Stomach (tissue), 9 donors: Measurements from ENCODE around the gene ZNF79. TPM values are rescaled to one million over a fixed set of nuclear protein-coding genes. Genes with fewer than 3 reads are reported as not detected.

Experiments
- DNase-seq, 2 donors: peaks; one replicate each; pipeline versions ENCODE4 v3.0.0 to v3.0.0-alpha.2; 2013 to 2019
- H3K27ac ChIP-seq, 5 donors: fragments of 200-600 bp in 4 of 5; sonication (generic) in 4 of 5; one replicate each; pipeline ENCODE4 v1.5.1; 2013 to 2019; ENCODE audit warnings: mild to moderate bottlenecking in 1 of 5, moderate library complexity in 1 of 5
- H3K27me3 ChIP-seq, 3 donors: fragments of 200-600 bp; sonication (generic); one replicate each; pipeline ENCODE4 v1.5.1; 2017 to 2019; ENCODE audit warnings: mixed run types in 1 of 3
- H3K36me3 ChIP-seq, 4 donors: fragments of 200-600 bp; sonication (generic); 1 replicate in 3 of 4; 2 replicates in 1 of 4; pipeline ENCODE4 v1.5.1; 2016 to 2019
- H3K4me1 ChIP-seq, 4 donors: fragments of 200-600 bp; sonication (generic); one replicate each; pipeline ENCODE4 v1.5.1; 2016 to 2019
- H3K4me3 ChIP-seq, 4 donors: fragments of 200-600 bp; sonication (generic) in 3 of 4; one replicate each; pipeline ENCODE4 v1.5.1; 2016 to 2019; ENCODE audit warnings: mild to moderate bottlenecking in 1 of 4
- H3K9me3 ChIP-seq, 4 donors: fragments of 200-600 bp; sonication (generic); one replicate each; pipeline ENCODE4 v1.5.1; 2016 to 2019
- EP300 ChIP-seq: sonication (generic); formaldehyde crosslinking; IDR thresholded peaks from one replicate; pipeline ENCODE4 v1.6.1; 2017; ENCODE audit warnings: antibody characterized with exemption
- POLR2A ChIP-seq, 4 donors: fragments of 450-650 bp; IDR thresholded peaks; one replicate each; pipeline ENCODE4 v1.6.1; 2016; ENCODE audit warnings: antibody characterized with exemption in 4 of 4, control low read depth in 2 of 4, mild to moderate bottlenecking in 1 of 4, moderate library complexity in 1 of 4
- POLR2AphosphoS5 ChIP-seq, 3 donors: sonication (generic); formaldehyde crosslinking; IDR thresholded peaks; one replicate each; pipeline ENCODE4 v1.6.1; 2016; ENCODE audit warnings: antibody characterized with exemption in 3 of 3
- WGBS, 5 donors: extraction: QIAGEN DNeasy Blood & Tissue Kit in 3 of 5; methylation state at CpG; one replicate each; pipeline versions ENCODE4 v1.1.5 to v1.1.7; 2013 to 2018; 5-methylcytosine and 5-hydroxymethylcytosine counted together
- intact Hi-C: fragments of 100-400 bp; cut with DNase I; formaldehyde crosslinking; loops from one replicate; pipeline ENCODE4 v1.15.1; 2023; ENCODE audit warnings: low total_unique reads
- polyA plus RNA-seq, 3 donors: library from polyadenylated mRNA; stranded (reverse); fragments of 200-250 nt; gene quantifications; one replicate each; pipeline ENCODE4 v1.2.3, GENCODE V29; 2013
- total RNA-seq, 5 donors: library from RNA; depleted of rRNA; stranded (reverse); fragments of >200 nt; gene quantifications; one replicate each; pipeline versions ENCODE4 v1.1.0 to v1.2.3, GENCODE V29; 2014 to 2016
- TF ChIP-seq, protein P1 (sequence below), 7 experiments: fragments of 450-650 bp in 4 of 7; fragments of 200-600 bp in 3 of 7; sonication (generic) in 3 of 7; IDR thresholded peaks; one replicate each; pipeline ENCODE4 v1.5.1; 2016 to 2019; ENCODE audit warnings: antibody characterized with exemption in 7 of 7, control low read depth in 2 of 7, mild to moderate bottlenecking in 1 of 7
- donor health status: healthy with polysubstance abuse.
- donor health status: Bipolar disorder and iron deficiency.
- donor health status: healthy.

ZNF79 gene
- total and polyA plus RNA-seq, 8 donors: 1.9 to 39.1 (median 5.2) TPM

DNA sequence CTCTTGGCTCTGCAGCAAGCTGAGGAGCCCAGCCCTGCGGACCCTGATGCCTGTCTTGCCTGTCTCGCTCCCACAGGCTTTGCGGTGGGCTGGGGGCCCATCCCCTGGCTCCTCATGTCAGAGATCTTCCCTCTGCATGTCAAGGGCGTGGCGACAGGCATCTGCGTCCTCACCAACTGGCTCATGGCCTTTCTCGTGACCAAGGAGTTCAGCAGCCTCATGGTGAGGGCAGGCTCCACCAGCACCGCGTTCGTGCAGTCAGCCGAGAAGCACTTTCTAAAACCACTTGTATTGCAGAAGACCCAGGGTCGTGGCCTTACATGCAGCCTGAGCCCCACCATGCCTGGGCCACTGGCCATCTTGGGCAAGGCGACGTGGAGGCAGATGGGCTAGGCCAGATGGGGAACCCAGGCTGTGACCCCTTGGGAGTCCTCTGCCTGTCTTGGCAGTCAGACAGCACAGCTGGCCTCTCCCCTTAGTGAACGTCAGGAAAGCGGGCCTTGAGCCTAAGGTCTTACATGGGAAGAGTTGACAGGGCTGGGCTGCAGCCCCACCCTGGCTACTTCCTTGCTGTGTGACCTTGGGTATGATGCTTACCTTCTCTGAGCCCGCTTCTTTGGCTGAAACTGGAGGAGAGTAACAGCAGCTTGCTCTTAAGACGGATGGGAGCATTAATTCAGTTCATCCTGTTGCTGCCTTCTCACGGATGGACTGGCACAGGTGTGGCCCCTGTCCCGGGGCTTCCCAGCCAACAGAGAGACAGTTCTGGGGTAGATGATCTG, 18.6 kb upstream of the ZNF79 start:
- Histone ChIP-seq H3K4me3 (no peak overlapping the region), H3K27ac (no peak overlapping the region), H3K9me3 (no peaks in the 10 kb centered on the region), H3K36me3 (peaks cover 36 to 80% (median 58%) of the 10 kb centered on the region in 4 donors), H3K4me1 (peaks cover 0 to 35% (median 10%) of the 10 kb centered on the region in 4 donors), H3K27me3 (no peaks in the 10 kb centered on the region)
- intact Hi-C loops: no loop called here
- no peak for DNase-seq
- TF ChIP-seq EP300: no peak
- WGBS, 5 donors: 89 to 95% (median 93%) methylated on average over 13 to 20 of the region's 20 CpGs

DNA sequence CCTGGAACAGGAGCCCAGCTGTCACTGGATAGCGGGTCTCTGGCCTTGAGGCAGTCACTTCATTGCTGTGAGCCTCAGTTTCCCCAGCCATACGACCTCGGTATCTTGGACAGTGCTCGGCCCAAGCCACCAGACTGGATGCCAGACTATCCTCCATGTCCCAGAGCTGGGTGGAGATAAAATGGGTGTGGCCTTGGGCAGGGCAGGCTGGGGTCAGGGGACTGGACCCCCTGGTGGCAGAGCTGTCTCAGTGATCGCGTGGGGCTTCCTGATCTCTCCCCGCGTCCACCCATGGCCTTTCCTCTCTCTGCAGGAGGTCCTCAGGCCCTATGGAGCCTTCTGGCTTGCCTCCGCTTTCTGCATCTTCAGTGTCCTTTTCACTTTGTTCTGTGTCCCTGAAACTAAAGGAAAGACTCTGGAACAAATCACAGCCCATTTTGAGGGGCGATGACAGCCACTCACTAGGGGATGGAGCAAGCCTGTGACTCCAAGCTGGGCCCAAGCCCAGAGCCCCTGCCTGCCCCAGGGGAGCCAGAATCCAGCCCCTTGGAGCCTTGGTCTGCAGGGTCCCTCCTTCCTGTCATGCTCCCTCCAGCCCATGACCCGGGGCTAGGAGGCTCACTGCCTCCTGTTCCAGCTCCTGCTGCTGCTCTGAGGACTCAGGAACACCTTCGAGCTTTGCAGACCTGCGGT, 17.2 kb upstream of the ZNF79 start:
- H3K4me3 ChIP-seq: no peak overlapping the region
- H3K4me1 ChIP-seq: peaks cover 0 to 22% (median 10%) of the 10 kb centered on the region in 4 donors
- H3K27me3 ChIP-seq: no peaks in the 10 kb centered on the region
- no peaks in the 10 kb centered on the region for H3K9me3 ChIP-seq
- H3K27ac ChIP-seq: peak overlapping the region in 1 of 5 donors; percentile 33
- DNase-seq: no peak
- TF ChIP-seq POLR2A (IDR thresholded peaks at IDR 0.05) (no peak), EP300 (no peak), POLR2AphosphoS5 (IDR thresholded peaks at IDR 0.05) (no peak)
- TF ChIP-seq, protein P1, sequence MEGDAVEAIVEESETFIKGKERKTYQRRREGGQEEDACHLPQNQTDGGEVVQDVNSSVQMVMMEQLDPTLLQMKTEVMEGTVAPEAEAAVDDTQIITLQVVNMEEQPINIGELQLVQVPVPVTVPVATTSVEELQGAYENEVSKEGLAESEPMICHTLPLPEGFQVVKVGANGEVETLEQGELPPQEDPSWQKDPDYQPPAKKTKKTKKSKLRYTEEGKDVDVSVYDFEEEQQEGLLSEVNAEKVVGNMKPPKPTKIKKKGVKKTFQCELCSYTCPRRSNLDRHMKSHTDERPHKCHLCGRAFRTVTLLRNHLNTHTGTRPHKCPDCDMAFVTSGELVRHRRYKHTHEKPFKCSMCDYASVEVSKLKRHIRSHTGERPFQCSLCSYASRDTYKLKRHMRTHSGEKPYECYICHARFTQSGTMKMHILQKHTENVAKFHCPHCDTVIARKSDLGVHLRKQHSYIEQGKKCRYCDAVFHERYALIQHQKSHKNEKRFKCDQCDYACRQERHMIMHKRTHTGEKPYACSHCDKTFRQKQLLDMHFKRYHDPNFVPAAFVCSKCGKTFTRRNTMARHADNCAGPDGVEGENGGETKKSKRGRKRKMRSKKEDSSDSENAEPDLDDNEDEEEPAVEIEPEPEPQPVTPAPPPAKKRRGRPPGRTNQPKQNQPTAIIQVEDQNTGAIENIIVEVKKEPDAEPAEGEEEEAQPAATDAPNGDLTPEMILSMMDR (IDR thresholded peaks at IDR 0.05): no peak
- 73 to 83% (median 82%) methylated on average over 11 to 13 of the region's 13 CpGs for WGBS, 5 donors
- peaks cover 25 to 66% (median 45%) of the 10 kb centered on the region in 4 donors for H3K36me3 ChIP-seq
- intact Hi-C loops: no loop called here

DNA sequence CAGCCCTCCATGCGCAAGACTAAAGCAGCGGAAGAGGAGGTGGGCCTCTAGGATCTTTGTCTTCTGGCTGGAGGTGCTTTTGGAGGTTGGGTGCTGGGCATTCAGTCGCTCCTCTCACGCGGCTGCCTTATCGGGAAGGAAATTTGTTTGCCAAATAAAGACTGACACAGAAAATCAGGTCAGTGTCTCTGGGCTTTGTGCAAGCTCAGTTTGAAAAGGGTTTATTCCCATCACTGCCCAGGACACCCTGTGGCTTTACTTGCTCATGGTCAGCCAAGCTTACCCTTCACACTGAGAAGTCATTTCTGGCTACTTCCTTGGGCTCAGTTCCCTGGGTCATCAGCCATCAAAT, 16.7 kb upstream of the ZNF79 start:
- TF ChIP-seq POLR2AphosphoS5 (IDR thresholded peaks at IDR 0.05) (no peak), POLR2A (IDR thresholded peaks at IDR 0.05) (no peak), EP300 (no peak)
- TF ChIP-seq, protein P1 (IDR thresholded peaks at IDR 0.05): no peak
- intact Hi-C loops: no loop called here
- Histone ChIP-seq H3K9me3 (no peaks in the 10 kb centered on the region), H3K27ac (peak overlapping the region in 1 of 5 donors; percentile 33), H3K4me3 (no peak overlapping the region), H3K27me3 (no peaks in the 10 kb centered on the region), H3K4me1 (peaks cover 0 to 22% (median 10%) of the 10 kb centered on the region in 4 donors), H3K36me3 (peaks cover 25 to 61% (median 41%) of the 10 kb centered on the region in 4 donors)
- no peak for DNase-seq
- 42 to 82% (median 48%) methylated on average over 4 to 6 of the region's 6 CpGs for WGBS, 5 donors

DNA sequence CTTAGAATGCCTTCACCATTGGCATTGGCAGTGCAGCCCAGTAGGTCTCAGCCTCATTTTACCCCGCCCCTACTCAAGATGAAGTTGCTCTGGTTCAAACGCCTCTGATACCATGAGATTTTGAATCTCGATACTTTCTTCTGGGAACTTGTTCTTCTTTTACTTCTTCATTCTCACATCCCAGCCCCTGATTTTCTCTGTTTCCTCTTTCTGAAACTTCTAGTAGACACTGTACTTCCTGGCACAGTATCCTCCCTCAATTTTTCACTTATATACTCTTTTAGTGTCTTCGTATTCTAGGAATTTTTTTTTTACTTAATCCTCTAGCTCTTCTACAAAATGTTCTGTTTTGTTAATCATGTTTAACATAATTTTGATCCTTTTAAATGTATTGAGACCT, 13.1 kb upstream of the ZNF79 start:
- intact Hi-C loops: loop anchor here (10.0 kb wide), 1 partner anchor 186 kb away; no protein-coding TSS in a partner anchor
- peaks cover 0 to 24% (median 8%) of the 10 kb centered on the region in 4 donors for H3K36me3 ChIP-seq
- no peaks in the 10 kb centered on the region for H3K9me3 ChIP-seq
- no peak overlapping the region for H3K27ac ChIP-seq
- TF ChIP-seq POLR2AphosphoS5 (IDR thresholded peaks at IDR 0.05) (no peak), POLR2A (IDR thresholded peaks at IDR 0.05) (no peak), EP300 (no peak)
- TF ChIP-seq, protein P1 (IDR thresholded peaks at IDR 0.05): no peak
- H3K4me3 ChIP-seq: no peak overlapping the region
- no peak for DNase-seq
- 78 to 90% (median 84%) methylated on average over 4 of the region's 4 CpGs for WGBS, 5 donors
- H3K4me1 ChIP-seq: peaks cover 5 to 32% (median 10%) of the 10 kb centered on the region in 4 donors
- no peaks in the 10 kb centered on the region for H3K27me3 ChIP-seq
